ENCODE measurements around the gene GIMAP2.

The GIMAP2 gene

GRCh38 chr7:150734254-150734653 lies 48.7 kb downstream of the GIMAP2 start:
- DNase-seq: peak in 1 of 2 experiments; percentile 64

- no peak for DNase-seq
These were observed 50.3 kb downstream of the GIMAP2 start for GRCh38 chr7:150735596-150736358.

- DNase-seq: peak in 1 of 2 experiments; percentile 57
These were observed 51.4 kb downstream of the GIMAP2 start for GRCh38 chr7:150736864-150737263.

- DNase-seq: peak; percentile 76
These were observed 52.0 kb downstream of the GIMAP2 start, which contains the start of gene GIMAP5 for GRCh38 chr7:150737265-150738055. Gene GIMAP5 (plus strand): TSS chr7:150737418. CDS start chr7:150740885, 3,467 bp downstream.

- DNase-seq: peak in 1 of 2 experiments; percentile 55
These were observed 52.6 kb downstream of the GIMAP2 start for GRCh38 chr7:150738092-150738491.

GRCh38 chr7:150738591-150739001 lies 53.1 kb downstream of the GIMAP2 start:
- DNase-seq: peak in 1 of 2 experiments; percentile 44

GRCh38 chr7:150739033-150739432 lies 53.5 kb downstream of the GIMAP2 start:
- no peak for DNase-seq

GRCh38 chr7:150740053-150740452 lies 54.5 kb downstream of the GIMAP2 start:
- peak in 1 of 2 experiments; percentile 53 for DNase-seq

GRCh38 chr7:150742286-150742968 lies 56.9 kb downstream of the GIMAP2 start:
- peak in 1 of 2 experiments; percentile 52 for DNase-seq

Measured in activated T-cell treated with anti-CD3 and anti-CD28 coated beads, Interleukin-2, amount 50 U/mL, for 48 hours (primary cell).